Hematopoietic multipotent progenitor cell treated with erythropoietin and hydrocortisone succinate and interleukin-3 and kit ligand, for 6 days (in vitro differentiated cells): Measurements from ENCODE around the gene ATRAID.

ENCODE experiments used
- DNase-seq: peaks from one replicate; pipeline ENCODE4 v3.0.0-alpha.2; 2015

ATRAID gene

GRCh38 chr2:27220091-27220490, 8.2 kb downstream of the ATRAID start:
- DNase-seq, result no peak

- no peak for DNase-seq
Measured at GRCh38 chr2:27221166-27221565, 9.3 kb downstream of the ATRAID start.

GRCh38 chr2:27222407-27222806, 10.6 kb downstream of the ATRAID start:
- no peak for DNase-seq

- no peak for DNase-seq
Measured at GRCh38 chr2:27223416-27223815, 11.6 kb downstream of the ATRAID start.

GRCh38 chr2:27225526-27225925, 13.7 kb downstream of the ATRAID start:
- no peak for DNase-seq

- no peak for DNase-seq
Measured at GRCh38 chr2:27227501-27227900, 15.7 kb downstream of the ATRAID start.

- DNase-seq, result no peak
Measured at GRCh38 chr2:27231921-27232320, 20.1 kb downstream of the ATRAID start.

GRCh38 chr2:27233341-27233740, 21.5 kb downstream of the ATRAID start:
- DNase-seq, result no peak

- no peak for DNase-seq
Measured at GRCh38 chr2:27236136-27236535, 24.3 kb downstream of the ATRAID start.

GRCh38 chr2:27236626-27237025, 24.8 kb downstream of the ATRAID start:
- DNase-seq, result no peak

GRCh38 chr2:27237341-27237945, 25.6 kb downstream of the ATRAID start:
- DNase-seq, result no peak

GRCh38 chr2:27238976-27239375, 27.1 kb downstream of the ATRAID start:
- no peak for DNase-seq

GRCh38 chr2:27240406-27240805, 28.6 kb downstream of the ATRAID start:
- no peak for DNase-seq

GRCh38 chr2:27241761-27242613, 30.1 kb downstream of the ATRAID start:
- peak; percentile 56 for DNase-seq

- no peak for DNase-seq
Measured at GRCh38 chr2:27242614-27242951, 30.7 kb downstream of the ATRAID start.

GRCh38 chr2:27243391-27244130, 31.7 kb downstream of the ATRAID start:
- no peak for DNase-seq

GRCh38 chr2:27245116-27245515, 33.3 kb downstream of the ATRAID start:
- DNase-seq, result no peak

GRCh38 chr2:27245626-27246025, 33.8 kb downstream of the ATRAID start:
- DNase-seq, result no peak

GRCh38 chr2:27247893-27248292, 36.1 kb downstream of the ATRAID start:
- no peak for DNase-seq

- DNase-seq, result no peak
Measured at GRCh38 chr2:27249159-27249890, 37.5 kb downstream of the ATRAID start.

- DNase-seq, result peak; percentile 84
Measured at GRCh38 chr2:27249891-27250651, 38.2 kb downstream of the ATRAID start.

- no peak for DNase-seq
Measured at GRCh38 chr2:27250652-27251379, 39.0 kb downstream of the ATRAID start.
